ENCODE results near the gene MRTFA. TPM values are rescaled to one million over a fixed set of nuclear protein-coding genes. Genes with fewer than 3 reads are reported as not detected.

The MRTFA gene
- polyA plus RNA-seq, 1 of the 3 experiments (the other 2 are of a cell fraction): 5.8 TPM

DNA sequence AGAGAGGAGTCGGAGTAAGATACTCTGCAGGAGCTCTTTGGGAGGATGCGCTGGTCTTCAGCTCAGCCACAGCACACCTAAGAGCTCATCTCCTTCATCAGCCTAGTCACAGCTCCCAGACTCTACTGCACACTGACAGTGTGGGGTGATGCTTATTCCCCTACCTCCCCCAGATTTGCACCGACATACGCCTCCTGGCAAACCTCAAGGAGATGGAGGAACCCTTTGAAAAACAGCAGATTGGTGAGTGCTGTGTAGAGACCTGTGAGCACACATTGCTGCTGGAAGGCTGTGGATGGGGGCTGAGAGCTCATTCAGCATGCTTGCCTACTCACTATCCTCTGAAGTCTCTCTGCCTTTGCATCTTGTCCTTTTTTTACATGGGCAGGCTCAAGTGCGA is 275.4 kb downstream of the MRTFA start (continued):
- TF ChIP-seq MEF2A (IDR thresholded peaks at IDR 0.05; ENCODE audit: borderline replicate concordance, low read depth): no peak

Other genes starting within 250 kb of the MRTFA start
- 0.33 and 0.55 TPM in 2 replicates for gene MCHR1, start 42.8 kb upstream of the MRTFA start, polyA plus RNA-seq (2012; rRNA removed)
- 11.1 and 18.9 TPM in 2 replicates for gene SLC25A17, start 182.6 kb upstream of the MRTFA start, polyA plus RNA-seq (2012; rRNA removed)
- gene ST13, start 219.9 kb upstream of the MRTFA start, polyA plus RNA-seq (2012; rRNA removed): 66.0 and 72.3 TPM in 2 replicates
- gene XPNPEP3, start 220.4 kb upstream of the MRTFA start, polyA plus RNA-seq (2012; rRNA removed): 8.6 and 10.7 TPM in 2 replicates
- gene DNAJB7, start 225.4 kb upstream of the MRTFA start, polyA plus RNA-seq (2012; rRNA removed): not detected in 2 replicates

All from SK-N-SH (cell line).